Activated CD8-positive, alpha-beta T cell treated with anti-CD3 and anti-CD28 coated beads for 36 hours (primary cell): ENCODE results near the gene SMIM15. TPM values are rescaled to one million over a fixed set of nuclear protein-coding genes. Genes with fewer than 3 reads are reported as not detected.

ENCODE experiments used
- ATAC-seq: fragments of 200-7000 bp; cut with Tn5 transposase; one replicate; pipeline ENCODE4 v1.10.0; 2021; ENCODE audit warnings: mild to moderate bottlenecking, moderate library complexity
- CTCF ChIA-PET: fragments of 350-600 bp; sonication (Branson Sonifier 250); formaldehyde crosslinking; loops from one replicate; lab custom pipeline; 2021; ENCODE audit warnings: antibody characterized with exemption; lab: Charles Lee
- POLR2A ChIA-PET: fragments of 350-600 bp; sonication (Branson Sonifier 250); formaldehyde crosslinking; loops from one replicate; lab custom pipeline; 2021; ENCODE audit warnings: antibody characterized with exemption; lab: Charles Lee
- DNase-seq: peaks from one replicate; pipeline ENCODE4 v3.0.0-alpha.2; 2020
- H3K27ac Mint-ChIP-seq: one replicate; pipeline ENCODE4 v1.8.0; 2021; ENCODE audit warnings: mild to moderate bottlenecking, mixed read lengths
- H3K27me3 Mint-ChIP-seq: one replicate; pipeline ENCODE4 v1.8.0; 2021; ENCODE audit warnings: mixed read lengths
- H3K36me3 Mint-ChIP-seq: one replicate; pipeline ENCODE4 v1.8.0; 2021; ENCODE audit warnings: low read depth, mixed read lengths
- H3K4me1 Mint-ChIP-seq: one replicate; pipeline ENCODE4 v1.8.0; 2021; ENCODE audit warnings: low read depth, mixed read lengths
- H3K4me3 Mint-ChIP-seq: one replicate; pipeline ENCODE4 v1.8.0; 2021; ENCODE audit warnings: mild to moderate bottlenecking, moderate library complexity, mixed read lengths
- H3K9me3 Mint-ChIP-seq: one replicate; pipeline ENCODE4 v1.8.0; 2021; ENCODE audit warnings: mixed read lengths
- intact Hi-C: fragments of 100-400 bp; cut with micrococcal nuclease; formaldehyde crosslinking; loops from one replicate; pipeline ENCODE4 v1.10.0; 2022
- total RNA-seq, 2 experiments: library from RNA; stranded (reverse); gene quantifications; one replicate each; pipeline ENCODE4 v1.2.3, GENCODE V29; 2021
- TF ChIP-seq, protein P1 (sequence below): fragments of 200-600 bp; IDR thresholded peaks from one replicate; pipeline ENCODE4 v1.8.0; 2022; ENCODE audit warnings: antibody characterized with exemption, mild to moderate bottlenecking

Gene SMIM15, protein sequence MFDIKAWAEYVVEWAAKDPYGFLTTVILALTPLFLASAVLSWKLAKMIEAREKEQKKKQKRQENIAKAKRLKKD
- 10 to 100 TPM; 58.9 to 64.3 TPM for total RNA-seq

DNA sequence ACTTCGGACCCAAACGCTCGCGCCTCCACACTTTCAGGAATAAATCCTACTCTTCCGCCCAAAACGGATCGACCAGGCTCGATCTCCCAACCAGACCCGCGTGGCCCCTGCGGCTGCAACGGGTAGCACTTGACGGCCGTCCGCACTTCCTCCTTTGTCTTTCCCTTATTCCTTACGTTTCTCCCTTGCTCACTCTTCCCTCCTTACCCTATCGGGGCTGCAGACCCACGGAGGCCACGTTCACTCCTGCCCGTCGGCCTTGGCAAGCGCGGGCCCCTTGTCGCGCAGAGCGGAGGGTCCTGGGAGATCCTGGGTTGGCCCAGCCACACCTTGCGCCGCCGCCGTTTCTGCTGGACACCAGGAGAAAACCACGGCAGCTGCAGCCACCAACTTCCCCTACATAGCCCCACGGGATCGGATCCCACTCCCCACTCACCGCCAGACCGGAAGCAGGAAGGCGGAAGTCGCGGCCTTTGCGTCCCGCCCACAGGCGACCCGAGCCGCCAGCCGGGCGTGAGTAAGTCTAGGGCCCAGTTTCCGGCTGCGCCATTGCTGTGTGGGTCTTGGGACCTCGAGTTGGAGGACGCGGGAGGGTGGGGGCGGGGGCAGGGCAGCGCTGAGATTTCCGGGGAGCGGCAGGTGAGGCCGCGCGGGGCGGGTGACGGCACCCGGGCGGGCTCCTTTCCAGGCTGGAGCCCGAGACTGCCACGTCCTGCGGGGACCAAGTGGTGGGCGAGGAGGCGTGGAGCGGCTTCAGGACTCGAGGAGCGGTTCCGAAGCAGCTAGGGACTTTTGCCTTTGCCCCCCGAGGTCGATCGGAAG is at the start of gene SMIM15:
TSS of gene SMIM15 (minus strand) at position 459 of the 822 bp plus-strand sequence. CDS start 2,297 bp downstream, outside the sequence.
- TF ChIP-seq, protein P1, sequence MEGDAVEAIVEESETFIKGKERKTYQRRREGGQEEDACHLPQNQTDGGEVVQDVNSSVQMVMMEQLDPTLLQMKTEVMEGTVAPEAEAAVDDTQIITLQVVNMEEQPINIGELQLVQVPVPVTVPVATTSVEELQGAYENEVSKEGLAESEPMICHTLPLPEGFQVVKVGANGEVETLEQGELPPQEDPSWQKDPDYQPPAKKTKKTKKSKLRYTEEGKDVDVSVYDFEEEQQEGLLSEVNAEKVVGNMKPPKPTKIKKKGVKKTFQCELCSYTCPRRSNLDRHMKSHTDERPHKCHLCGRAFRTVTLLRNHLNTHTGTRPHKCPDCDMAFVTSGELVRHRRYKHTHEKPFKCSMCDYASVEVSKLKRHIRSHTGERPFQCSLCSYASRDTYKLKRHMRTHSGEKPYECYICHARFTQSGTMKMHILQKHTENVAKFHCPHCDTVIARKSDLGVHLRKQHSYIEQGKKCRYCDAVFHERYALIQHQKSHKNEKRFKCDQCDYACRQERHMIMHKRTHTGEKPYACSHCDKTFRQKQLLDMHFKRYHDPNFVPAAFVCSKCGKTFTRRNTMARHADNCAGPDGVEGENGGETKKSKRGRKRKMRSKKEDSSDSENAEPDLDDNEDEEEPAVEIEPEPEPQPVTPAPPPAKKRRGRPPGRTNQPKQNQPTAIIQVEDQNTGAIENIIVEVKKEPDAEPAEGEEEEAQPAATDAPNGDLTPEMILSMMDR: no peak
- Mint-ChIP-seq H3K4me3 (peak within 1 kb of the TSS; percentile 95), H3K9me3 (peaks cover 2% of the 10 kb centered on the region), H3K4me1 (peaks cover 34% of the 10 kb centered on the region), H3K36me3 (peaks cover 43% of the 10 kb centered on the region), H3K27ac (peak within 1 kb of the TSS; percentile 96), H3K27me3 (no peaks in the 10 kb centered on the region)
- peak; percentile 91 for DNase-seq
- ChIA-PET CTCF (no interaction called here), POLR2A (interaction anchor here (1.0 to 1.3 kb wide), 4 partner anchors 25 to 173 kb away, joined by 3 read pairs; no protein-coding TSS in a partner anchor)
- peak; percentile 94 for ATAC-seq
- intact Hi-C loops: no loop called here

DNA sequence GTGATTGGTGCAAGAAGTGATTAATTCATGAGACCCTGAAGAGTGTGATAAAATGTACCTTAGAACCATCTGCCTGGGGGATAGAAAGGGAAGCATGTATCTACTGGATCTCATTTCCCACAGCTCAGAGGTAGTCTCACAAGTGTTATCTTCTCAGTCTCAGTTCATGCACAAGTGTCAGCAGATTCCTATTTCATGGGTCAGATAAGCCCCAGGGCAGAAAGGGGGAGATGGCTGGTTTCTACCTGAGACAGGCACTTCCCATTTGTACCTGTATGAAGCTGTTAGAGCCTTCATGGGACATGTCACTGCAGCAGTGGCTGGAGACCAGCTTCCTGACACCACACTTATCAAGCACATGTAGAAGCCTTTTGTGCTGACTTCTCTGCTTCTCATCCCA is 45.6 kb upstream of the SMIM15 start:
- DNase-seq (no peak), ATAC-seq (no peak)
- Mint-ChIP-seq H3K27ac (no peak overlapping the region), H3K4me1 (peaks cover 3% of the 10 kb centered on the region), H3K9me3 (peaks cover 5% of the 10 kb centered on the region), H3K36me3 (no peaks in the 10 kb centered on the region), H3K4me3 (no peak overlapping the region), H3K27me3 (peaks cover 22% of the 10 kb centered on the region)
- intact Hi-C loops: no loop called here
- ChIA-PET POLR2A (no interaction called here), CTCF (no interaction called here)
- TF ChIP-seq, protein P1: no peak

DNA sequence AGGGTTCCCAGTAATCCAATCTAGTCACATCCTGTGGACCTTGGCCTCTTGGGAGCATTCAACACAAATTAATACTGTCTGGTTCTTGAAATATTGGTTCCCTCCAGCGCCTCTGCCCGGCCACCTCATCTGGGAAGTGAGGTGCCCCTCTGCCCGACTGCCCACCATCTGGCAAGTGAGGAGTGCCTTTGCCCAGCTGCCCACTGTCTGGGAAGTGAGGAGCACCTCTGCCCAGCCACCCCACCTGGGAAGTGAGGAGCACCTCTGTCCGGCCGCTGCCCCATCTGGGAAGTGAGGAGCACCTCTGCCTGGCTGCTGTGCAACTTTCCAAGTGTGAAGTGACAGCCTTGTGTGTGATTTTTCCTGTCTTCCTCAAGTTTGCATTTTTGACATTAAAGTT is 42.7 kb upstream of the SMIM15 start:
- ChIA-PET CTCF (no interaction called here), POLR2A (no interaction called here)
- Mint-ChIP-seq H3K27ac (no peak overlapping the region), H3K36me3 (no peaks in the 10 kb centered on the region), H3K9me3 (peaks cover 5% of the 10 kb centered on the region), H3K4me3 (no peak overlapping the region), H3K4me1 (peaks cover 15% of the 10 kb centered on the region), H3K27me3 (peaks cover 20% of the 10 kb centered on the region)
- ATAC-seq (no peak), DNase-seq (no peak)
- TF ChIP-seq, protein P1: no peak
- intact Hi-C loops: no loop called here

DNA sequence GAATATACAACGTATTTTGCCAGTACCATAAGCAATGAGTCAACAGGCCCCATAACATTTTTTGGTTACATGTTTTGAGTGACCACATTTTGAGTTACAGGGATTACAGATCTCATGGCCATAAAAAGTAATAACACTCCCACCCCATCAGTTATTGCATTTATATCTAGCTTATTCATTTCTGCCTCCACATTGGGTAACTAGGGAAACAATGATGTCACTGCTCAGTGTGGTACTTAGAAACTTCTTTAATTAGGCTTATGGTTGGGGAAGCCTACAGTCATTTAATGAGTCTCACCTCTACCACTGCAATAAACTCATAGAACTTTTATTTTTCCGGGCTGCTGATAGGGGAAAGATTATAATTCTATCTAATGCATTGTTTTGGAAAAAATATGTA is 39.9 kb upstream of the SMIM15 start:
- peaks cover 15% of the 10 kb centered on the region for H3K9me3 Mint-ChIP-seq
- ChIA-PET CTCF (interaction anchor here (0.6 kb wide), 1 partner anchor 496 kb away, joined by 3 read pairs; no protein-coding TSS in a partner anchor), POLR2A (interaction anchor here (1.5 kb wide), 1 partner anchor 39 kb away, joined by 3 read pairs; no protein-coding TSS in a partner anchor)
- TF ChIP-seq, protein P1: no peak
- ATAC-seq (peak; percentile 90), DNase-seq (peak; percentile 26)
- H3K4me3 Mint-ChIP-seq: no peak overlapping the region
- H3K27me3 Mint-ChIP-seq: peaks cover 27% of the 10 kb centered on the region
- intact Hi-C loops: no loop called here
- H3K36me3 Mint-ChIP-seq: no peaks in the 10 kb centered on the region
- no peak overlapping the region for H3K27ac Mint-ChIP-seq
- H3K4me1 Mint-ChIP-seq: peaks cover 15% of the 10 kb centered on the region
